ENCODE measurements around the gene PLSCR3. TPM values are rescaled to one million over a fixed set of nuclear protein-coding genes. Genes with fewer than 3 reads are reported as not detected.

PLSCR3 gene
- total RNA-seq, 6 experiments from 2014 or later: 5.5 to 8.9 (median 6.4) TPM

GRCh38 chr17:7425756-7426155, 31.4 kb upstream of the PLSCR3 start:
- intact Hi-C loops (cut with DNase I): no loop called here
- DNase-seq (no peak), ATAC-seq (no peak)
- Histone ChIP-seq H3K27ac (no peak overlapping the region), H3K9me3 (no peaks in the 10 kb centered on the region), H3K4me3 (no peak overlapping the region), H3K4me1 (no peaks in the 10 kb centered on the region), H3K27me3 (no peaks in the 10 kb centered on the region), H3K36me3 (no peaks in the 10 kb centered on the region)
- WGBS (ENCODE audit: insufficient coverage, low coverage, low lambda C conversion rate, missing lambda C conversion rate): 64% methylated on average over 4 of the region's 8 CpGs
- TF ChIP-seq CTCF (IDR thresholded peaks at IDR 0.05) (no peak), POLR2A (IDR thresholded peaks at IDR 0.05) (no peak)

GRCh38 chr17:7425316-7425715, 31.0 kb upstream of the PLSCR3 start, which contains the start of gene SPEM2:
Gene SPEM2, plus strand, starts transcription at chr17:7425616. Its CDS starts 73 bp downstream, at chr17:7425689.
- Histone ChIP-seq H3K4me3 (no peak within 1 kb of the TSS), H3K4me1 (no peaks in the 10 kb centered on the region), H3K9me3 (no peaks in the 10 kb centered on the region), H3K27me3 (no peaks in the 10 kb centered on the region), H3K36me3 (no peaks in the 10 kb centered on the region), H3K27ac (no peak within 1 kb of the TSS)
- ATAC-seq (no peak), DNase-seq (no peak)
- WGBS (ENCODE audit: insufficient coverage, low coverage, low lambda C conversion rate, missing lambda C conversion rate): 54% methylated on average over 4 of the region's 7 CpGs
- intact Hi-C loops (cut with DNase I): no loop called here
- TF ChIP-seq POLR2A (IDR thresholded peaks at IDR 0.05) (no peak), CTCF (IDR thresholded peaks at IDR 0.05) (no peak)

GRCh38 chr17:7423679-7424078, 29.4 kb upstream of the PLSCR3 start:
- Histone ChIP-seq H3K27me3 (no peaks in the 10 kb centered on the region), H3K4me3 (no peak overlapping the region), H3K36me3 (no peaks in the 10 kb centered on the region), H3K4me1 (no peaks in the 10 kb centered on the region), H3K27ac (no peak overlapping the region), H3K9me3 (no peaks in the 10 kb centered on the region)
- ATAC-seq: no peak
- TF ChIP-seq CTCF (IDR thresholded peaks at IDR 0.05) (no peak), POLR2A (IDR thresholded peaks at IDR 0.05) (no peak)
- no peak for DNase-seq
- WGBS (ENCODE audit: insufficient coverage, low coverage, low lambda C conversion rate, missing lambda C conversion rate): 79% methylated on average over 4 of the region's 4 CpGs
- intact Hi-C loops (cut with DNase I): no loop called here

- H3K36me3 ChIP-seq: no peaks in the 10 kb centered on the region
- DNase-seq (no peak), ATAC-seq (no peak)
- H3K9me3 ChIP-seq: no peaks in the 10 kb centered on the region
- WGBS (ENCODE audit: insufficient coverage, low coverage, low lambda C conversion rate, missing lambda C conversion rate): 94% methylated on average over 4 of the region's 16 CpGs
- intact Hi-C loops (cut with DNase I): no loop called here
- no peaks in the 10 kb centered on the region for H3K4me1 ChIP-seq
- no peak overlapping the region for H3K27ac ChIP-seq
- TF ChIP-seq CTCF (IDR thresholded peaks at IDR 0.05) (no peak), POLR2A (IDR thresholded peaks at IDR 0.05) (no peak)
- no peaks in the 10 kb centered on the region for H3K27me3 ChIP-seq
- no peak overlapping the region for H3K4me3 ChIP-seq
Measured at GRCh38 chr17:7421186-7421585, 26.9 kb upstream of the PLSCR3 start.

Data from right lobe of liver (tissue), 6 donors.